GM18907 (cell line): ENCODE data around the gene CD109.
"Not testable (repeated sequence)": the region's sequence is repeated elsewhere in the genome, so short reads cannot be mapped to it uniquely, and the experiment has no call there.

Experiments used
- ATAC-seq: cut with Tn5 transposase; IDR thresholded peaks from one replicate; pipeline ENCODE4 v1.9.1; 2021; ENCODE audit warnings: mild to moderate bottlenecking, moderate library complexity; ENCODE audit not compliant: unreplicated experiment

The CD109 gene

GRCh38 chr6:73782911-73783310, 86.9 kb downstream of the CD109 start:
- ATAC-seq = no peak

- no peak for ATAC-seq
Measured at GRCh38 chr6:73784726-73785505, 88.9 kb downstream of the CD109 start.

DNA sequence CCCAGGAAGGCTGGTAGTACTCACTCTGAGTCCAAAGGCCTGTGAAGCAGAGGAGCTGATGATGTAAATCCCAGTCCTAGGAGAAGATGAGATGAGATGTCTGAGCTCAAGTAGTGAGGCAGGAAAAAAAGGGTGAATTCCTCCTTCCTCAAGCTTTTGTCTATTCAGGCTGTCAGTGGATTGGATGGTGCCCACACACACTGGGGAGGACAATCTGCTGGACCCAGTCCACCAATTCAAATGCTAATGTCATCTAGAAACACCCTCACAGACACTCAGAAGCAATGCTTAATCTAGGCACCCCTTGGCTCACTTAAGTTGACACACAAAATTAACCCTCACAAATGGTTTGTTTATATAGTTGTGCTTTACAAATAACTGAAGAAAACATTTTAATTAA, 94.6 kb downstream of the CD109 start:
- ATAC-seq = no peak

- no peak for ATAC-seq
Measured at GRCh38 chr6:73791336-73791735, 95.3 kb downstream of the CD109 start.

- ATAC-seq = no peak
Measured at GRCh38 chr6:73792738-73793137, 96.7 kb downstream of the CD109 start.

GRCh38 chr6:73796881-73797280, 100.9 kb downstream of the CD109 start:
- no peak for ATAC-seq

GRCh38 chr6:73797861-73798260, 101.9 kb downstream of the CD109 start:
- no peak for ATAC-seq

DNA sequence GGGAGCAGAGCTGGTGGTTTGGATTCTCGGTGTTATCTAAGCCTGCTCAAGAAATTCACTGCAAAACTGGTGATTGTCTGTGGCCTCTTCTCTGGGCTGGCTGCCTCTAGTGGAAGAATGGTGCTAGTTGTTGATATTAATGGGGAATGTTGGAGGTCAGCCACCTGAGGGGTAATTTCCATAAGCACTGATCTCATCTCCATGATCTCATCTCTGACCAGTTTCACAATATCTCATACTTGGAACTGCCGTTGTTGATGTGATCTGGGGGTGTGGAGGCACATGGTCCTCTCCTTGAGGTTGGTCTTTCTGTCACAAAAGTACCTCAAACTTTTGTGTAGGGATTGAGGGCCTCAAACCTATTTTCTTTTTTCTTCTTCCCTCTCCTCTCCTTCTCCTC, 102.6 kb downstream of the CD109 start:
- peak; percentile 89 for ATAC-seq

GRCh38 chr6:73800997-73801396, 105.0 kb downstream of the CD109 start:
- ATAC-seq = no peak

DNA sequence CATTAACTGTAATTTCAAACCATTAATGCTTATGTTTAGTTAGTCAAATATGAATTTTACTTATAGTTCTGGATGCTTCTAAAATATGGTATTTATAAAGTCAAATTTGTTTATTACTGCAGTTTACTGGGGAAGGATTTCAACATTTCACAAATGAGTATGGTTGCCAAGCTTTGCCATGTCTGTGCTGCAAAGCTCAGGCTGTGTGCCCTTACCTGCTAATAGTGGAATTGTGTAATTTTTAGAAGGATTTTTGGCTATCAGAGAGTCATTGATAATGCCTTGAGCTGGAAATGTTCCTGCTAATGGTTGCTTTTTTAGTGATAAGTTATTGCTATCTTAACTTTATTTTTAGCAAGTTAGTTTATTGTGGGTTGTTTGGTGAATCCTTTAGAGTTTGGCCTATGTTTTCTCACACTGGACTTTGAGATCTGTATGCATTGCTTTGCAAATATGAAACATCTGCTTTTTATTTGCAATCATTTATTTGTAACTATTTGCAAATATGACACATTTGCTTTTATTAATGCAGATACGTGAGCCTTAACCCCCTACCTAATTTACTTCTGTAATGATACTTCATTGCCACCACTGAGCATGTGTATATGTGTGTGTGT, 105.8 kb downstream of the CD109 start:
- ATAC-seq = no peak

DNA sequence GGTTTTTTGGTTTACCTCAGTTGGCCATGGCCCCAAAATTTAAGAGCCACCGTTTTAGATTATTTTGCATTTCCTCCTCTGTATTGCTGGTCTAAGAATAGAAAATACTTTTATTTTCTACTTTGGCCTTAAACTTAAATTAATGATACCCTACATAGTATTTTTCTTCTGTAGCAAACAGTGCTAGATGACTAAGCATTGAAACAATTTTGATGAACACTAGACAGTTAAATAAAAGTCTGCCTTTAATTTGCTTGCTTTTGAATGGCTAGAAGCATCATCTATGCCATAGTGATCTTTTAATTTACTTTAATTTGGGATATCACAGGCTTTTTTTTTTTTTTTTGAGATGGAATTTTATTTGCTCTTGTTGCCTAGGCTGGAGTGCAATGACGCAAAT, 106.4 kb downstream of the CD109 start:
- no peak for ATAC-seq

- no peak for ATAC-seq
Measured at GRCh38 chr6:73803562-73804241, 107.7 kb downstream of the CD109 start.

DNA sequence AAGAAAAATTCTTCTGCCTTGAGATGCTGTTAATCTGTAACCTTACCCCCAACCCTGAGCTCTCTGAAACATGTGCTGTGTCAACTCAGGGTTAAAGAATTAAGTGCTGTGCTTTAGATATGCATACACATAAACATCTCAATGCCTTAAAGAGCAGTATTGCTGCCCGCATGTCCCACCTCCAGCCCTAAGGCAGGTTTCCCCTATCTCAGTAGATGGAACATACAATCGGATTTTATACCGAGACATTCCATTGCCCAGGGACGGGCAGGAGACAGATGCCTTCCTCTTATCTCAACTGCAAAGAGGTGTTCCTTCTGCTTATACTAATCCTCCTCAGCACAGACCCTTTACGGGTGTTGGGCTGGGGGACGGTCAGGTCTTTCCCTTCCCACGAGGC, 109.2 kb downstream of the CD109 start:
- ATAC-seq = not testable (repeated sequence)

DNA sequence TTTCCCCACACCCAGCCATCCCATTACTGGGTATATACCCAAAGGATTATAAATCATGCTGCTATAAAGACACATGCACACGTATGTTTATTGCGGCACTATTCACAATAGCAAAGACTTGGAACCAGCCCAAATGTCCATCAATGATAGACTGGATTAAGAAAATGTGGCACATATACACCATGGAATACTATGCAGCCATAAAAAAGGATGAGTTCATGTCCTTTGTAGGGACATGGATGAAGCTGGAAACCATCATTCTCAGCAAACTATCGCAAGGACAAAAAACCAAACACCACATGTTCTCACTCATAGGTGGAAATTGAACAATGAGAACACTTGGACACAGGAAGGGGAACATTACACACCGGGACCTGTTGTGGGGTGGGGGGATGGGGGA, 110.0 kb downstream of the CD109 start:
- not testable (repeated sequence) for ATAC-seq

DNA sequence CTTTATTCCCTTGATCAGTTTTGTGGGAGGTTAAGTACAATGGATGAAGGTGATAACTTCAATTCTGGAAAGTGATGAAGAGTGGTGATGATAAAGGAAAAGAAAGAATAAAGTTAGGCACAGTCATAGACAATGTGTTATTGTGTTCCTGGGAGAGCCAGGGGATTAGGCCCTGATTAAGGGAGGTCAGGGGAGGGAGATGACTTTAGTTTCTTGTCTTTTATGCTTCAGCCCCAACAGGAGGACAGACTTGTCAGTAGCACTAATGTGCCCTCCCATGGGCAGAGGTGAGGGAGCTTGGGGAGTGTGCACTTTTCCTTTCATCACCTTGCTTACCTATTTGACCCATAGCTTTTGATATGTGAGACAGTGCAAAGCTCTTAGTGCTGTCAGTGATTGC, 115.7 kb downstream of the CD109 start:
- ATAC-seq = no peak

GRCh38 chr6:73817253-73817652, 121.2 kb downstream of the CD109 start:
- no peak for ATAC-seq

- ATAC-seq = no peak
Measured at GRCh38 chr6:73823046-73823735, 127.2 kb downstream of the CD109 start.

GRCh38 chr6:73823832-73824231, 127.8 kb downstream of the CD109 start:
- ATAC-seq = no peak

DNA sequence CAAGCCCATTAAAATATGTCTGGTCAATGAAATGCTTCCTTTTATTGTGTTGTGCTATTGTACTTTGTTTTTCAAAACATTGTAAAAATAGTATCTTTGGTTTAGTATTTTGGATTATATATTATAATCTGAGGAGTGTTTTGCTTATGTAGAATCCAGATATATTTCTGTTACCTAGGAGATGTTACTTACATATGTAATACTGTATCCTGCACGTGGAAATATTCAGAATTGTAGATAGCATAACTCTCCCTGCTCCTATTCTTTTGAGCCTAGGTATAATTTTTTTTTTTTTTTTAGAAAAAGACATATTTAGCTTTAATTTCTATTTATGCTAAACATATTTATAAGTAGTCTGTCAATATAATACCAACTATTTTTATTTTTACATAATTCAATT, 130.6 kb downstream of the CD109 start:
- no peak for ATAC-seq

GRCh38 chr6:73830119-73830518, 134.1 kb downstream of the CD109 start:
- no peak for ATAC-seq

- ATAC-seq = no peak
Measured at GRCh38 chr6:73832313-73832712, 136.3 kb downstream of the CD109 start.
